H1 (cell line): Measurements from ENCODE around the gene MECP2. TPM values are rescaled to one million over a fixed set of nuclear protein-coding genes. Genes with fewer than 3 reads are reported as not detected.

Source experiments
- CTCF ChIA-PET: fragments of 300-600 bp; sonication (Branson Sonifier 250); formaldehyde crosslinking; loops from one replicate; lab custom pipeline; 2021; ENCODE audit not compliant: partially characterized antibody; lab: Charles Lee
- POLR2A ChIA-PET: fragments of 300-600 bp; sonication (Branson Sonifier 250); formaldehyde crosslinking; loops from one replicate; lab custom pipeline; 2021; ENCODE audit warnings: inconsistent platforms; ENCODE audit not compliant: partially characterized antibody; lab: Charles Lee
- DNase-seq, 2 experiments: peaks; one replicate each; pipeline versions ENCODE4 v3.0.0 to v3.0.0-alpha.2; 2010 to 2022; ENCODE audit warnings: low spot score in 2 of 2, low read depth in 1 of 2, mixed read lengths in 1 of 2
- FAIRE-seq: peaks from 2 replicates; lab custom pipeline; 2011; peaks lifted over from hg19 to GRCh38; lab: Jason Lieb, UNC
- H2AFZ ChIP-seq: 2 replicates; pipeline ENCODE4 v1.8.1; 2012; ENCODE audit warnings: low read length, inconsistent platforms
- H2AK5ac ChIP-seq: 2 replicates; pipeline ENCODE4 v1.6.1; 2013; ENCODE audit warnings: low read depth, low read length
- H2BK120ac ChIP-seq: replicated peaks from 2 replicates; pipeline ENCODE3; 2013; ENCODE audit warnings: low read depth, low read length, inconsistent platforms
- H2BK12ac ChIP-seq: 2 replicates; pipeline ENCODE4 v1.6.1; 2013; ENCODE audit warnings: low read depth, low read length
- H2BK15ac ChIP-seq: 2 replicates; pipeline ENCODE4 v1.6.1; 2013; ENCODE audit warnings: low read length
- H2BK20ac ChIP-seq: 2 replicates; pipeline ENCODE4 v1.6.1; 2013; ENCODE audit warnings: low read length
- H2BK5ac ChIP-seq: 2 replicates; pipeline ENCODE4 v1.6.1; 2013; ENCODE audit warnings: low read depth, low read length
- H3K14ac ChIP-seq: 2 replicates; pipeline ENCODE4 v1.6.1; 2013; ENCODE audit warnings: inconsistent platforms; ENCODE audit not compliant: insufficient read length
- H3K18ac ChIP-seq: 2 replicates; pipeline ENCODE4 v1.6.1; 2013; ENCODE audit warnings: low read length; ENCODE audit errors: extremely low read depth
- H3K23ac ChIP-seq: 2 replicates; pipeline ENCODE4 v1.6.1; 2013; ENCODE audit warnings: inconsistent platforms; ENCODE audit not compliant: insufficient read length
- H3K23me2 ChIP-seq: 2 replicates; pipeline ENCODE4 v1.6.1; 2013; ENCODE audit warnings: low read depth, low read length
- H3K27ac ChIP-seq: 2 replicates; pipeline ENCODE4 v1.6.1; 2011; ENCODE audit warnings: low read depth, low read length, inconsistent platforms
- H3K27me3 ChIP-seq, 4 experiments: replicated peaks in 1 of 4; 1 replicate in 1 of 4; 2 replicates in 3 of 4; pipeline versions ENCODE4 v1.6.1 to v1.8.1; 2011 to 2013; ENCODE audit warnings: low read length in 3 of 4, mild to moderate bottlenecking in 3 of 4, inconsistent platforms in 2 of 4, mixed read lengths in 2 of 4, moderate library complexity in 1 of 4; ENCODE audit not compliant: control insufficient read depth in 3 of 4, insufficient read depth in 3 of 4; ENCODE audit errors: extremely low read depth in 1 of 4
- H3K36me3 ChIP-seq, 4 experiments: 2 replicates each; pipeline versions ENCODE4 v1.6.1 to v1.8.1; 2011 to 2013; ENCODE audit warnings: mild to moderate bottlenecking in 4 of 4, low read length in 3 of 4, moderate library complexity in 2 of 4, control low read depth in 1 of 4, inconsistent platforms in 1 of 4; ENCODE audit not compliant: insufficient read depth in 4 of 4, control insufficient read depth in 2 of 4
- H3K4ac ChIP-seq: replicated peaks from 2 replicates; pipeline ENCODE3; 2013; ENCODE audit warnings: low read length, low read depth, mixed read lengths, inconsistent platforms; ENCODE audit not compliant: insufficient read length
- H3K4me1 ChIP-seq, 4 experiments: replicated peaks in 1 of 4; 1 replicate in 1 of 4; 2 replicates in 3 of 4; pipeline versions ENCODE4 v1.6.1 to v1.8.1; 2011 to 2013; ENCODE audit warnings: low read length in 3 of 4, inconsistent platforms in 2 of 4, mixed read lengths in 1 of 4; ENCODE audit not compliant: insufficient read depth in 4 of 4, control insufficient read depth in 3 of 4
- H3K4me2 ChIP-seq, 2 experiments: 2 replicates each; pipeline versions ENCODE4 v1.6.1 to v1.8.1; 2011 to 2013; ENCODE audit warnings: low read depth in 2 of 2, low read length in 2 of 2, control low read depth in 1 of 2, inconsistent platforms in 1 of 2, mild to moderate bottlenecking in 1 of 2; ENCODE audit not compliant: insufficient read depth in 1 of 2
- H3K4me3 ChIP-seq, 4 experiments: fragments of 200-600, 300-600 bp in 1 of 4; sonication (generic), shearing (Covaris generic), sonication (Bioruptor Twin) in 1 of 4; 2 replicates each; pipeline versions ENCODE4 v1.5.1 to v1.8.1; 2011 to 2016; ENCODE audit warnings: low read length in 4 of 4, low read depth in 3 of 4, control low read depth in 2 of 4, inconsistent platforms in 2 of 4, mild to moderate bottlenecking in 2 of 4, mixed read lengths in 1 of 4, moderate library complexity in 1 of 4; ENCODE audit not compliant: insufficient read depth in 2 of 4; ENCODE audit errors: extremely low read depth in 1 of 4
- H3K56ac ChIP-seq: replicated peaks from 2 replicates; pipeline ENCODE3; 2013; ENCODE audit warnings: low read depth, mild to moderate bottlenecking, mixed read lengths, low read length, inconsistent platforms; ENCODE audit not compliant: insufficient read length
- H3K79me1 ChIP-seq: 2 replicates; pipeline ENCODE4 v1.6.1; 2013; ENCODE audit warnings: low read depth, low read length, control low read depth
- H3K79me2 ChIP-seq, 2 experiments: 2 replicates each; pipeline versions ENCODE4 v1.6.1 to v1.8.1; 2012 to 2013; ENCODE audit warnings: low read length in 2 of 2, mild to moderate bottlenecking in 2 of 2, inconsistent platforms in 1 of 2; ENCODE audit not compliant: insufficient read depth in 2 of 2, control insufficient read depth in 1 of 2
- H3K9ac ChIP-seq, 4 experiments: replicated peaks in 1 of 4; 1 replicate in 1 of 4; 2 replicates in 3 of 4; pipeline versions ENCODE4 v1.6.1 to v1.8.1; 2011 to 2013; ENCODE audit warnings: low read depth in 3 of 4, low read length in 3 of 4, control low read depth in 2 of 4, mild to moderate bottlenecking in 2 of 4, moderate library complexity in 2 of 4, inconsistent platforms in 1 of 4; ENCODE audit errors: extremely low read depth in 1 of 4
- H3K9me3 ChIP-seq, 2 experiments: 2 replicates each; pipeline versions ENCODE4 v1.6.1 to v1.8.1; 2012 to 2013; ENCODE audit warnings: mild to moderate bottlenecking in 2 of 2, moderate library complexity in 2 of 2, control low read depth in 1 of 2, inconsistent platforms in 1 of 2, low read depth in 1 of 2, low read length in 1 of 2, mixed read lengths in 1 of 2; ENCODE audit not compliant: insufficient read depth in 2 of 2
- H4K20me1 ChIP-seq, 2 experiments: replicated peaks in 1 of 2; 2 replicates each; pipeline versions ENCODE3 to v1.8.1; 2011 to 2013; ENCODE audit warnings: inconsistent platforms in 2 of 2, low read length in 2 of 2, mild to moderate bottlenecking in 1 of 2; ENCODE audit not compliant: insufficient read depth in 2 of 2, control insufficient read depth in 1 of 2
- H4K5ac ChIP-seq: 2 replicates; pipeline ENCODE4 v1.6.1; 2013; ENCODE audit warnings: low read length, low read depth, mixed read lengths, inconsistent platforms; ENCODE audit not compliant: insufficient read length
- H4K8ac ChIP-seq: 2 replicates; pipeline ENCODE4 v1.8.0; 2013; ENCODE audit warnings: mild to moderate bottlenecking, moderate library complexity, low read length, inconsistent platforms; ENCODE audit not compliant: insufficient read depth; ENCODE audit errors: extremely low read depth
- H4K91ac ChIP-seq: replicated peaks from 2 replicates; pipeline ENCODE3; 2013; ENCODE audit warnings: low read length, mixed read lengths, inconsistent platforms; ENCODE audit not compliant: insufficient read length
- ASH2L ChIP-seq: fragments of 200-600, 300-600 bp; sonication (generic); IDR thresholded peaks from one replicate; pipeline ENCODE4 v1.7.1; 2017; ENCODE audit warnings: low read length
- EGR1 ChIP-seq: IDR thresholded peaks from 2 replicates; pipeline ENCODE4 v1.6.1; 2011; ENCODE audit warnings: low read depth, low read length, borderline replicate concordance
- JUND ChIP-seq: IDR thresholded peaks from 2 replicates; pipeline ENCODE4 v1.6.1; 2011; ENCODE audit warnings: mild to moderate bottlenecking, improper control_type of control experiment, low read length
- SIN3A ChIP-seq, 2 experiments: IDR thresholded peaks in 1 of 2; conservative IDR thresholded peaks in 1 of 2; 2 replicates each; pipeline ENCODE4 v1.6.1; 2011 to 2012; ENCODE audit warnings: low read length in 2 of 2, improper control_type of control experiment in 1 of 2, low read depth in 1 of 2, mild to moderate bottlenecking in 1 of 2
- SIRT6 ChIP-seq: IDR thresholded peaks from one replicate; pipeline ENCODE4 v1.7.1; 2012; ENCODE audit warnings: low read length, inconsistent platforms
- SP2 ChIP-seq: IDR thresholded peaks from 2 replicates; pipeline ENCODE4 v1.6.1; 2012; ENCODE audit warnings: mild to moderate bottlenecking, low read length, inconsistent platforms
- TCF12 ChIP-seq: IDR thresholded peaks from 2 replicates; pipeline ENCODE4 v1.6.1; 2011; ENCODE audit warnings: low read depth, mild to moderate bottlenecking, low read length
- WGBS, 2 experiments: shearing (Covaris generic) in 1 of 2; methylation state at CpG; one replicate each; pipeline versions ENCODE4 v1.1.6 to v1.1.7; 2013 to 2015; ENCODE audit warnings: low lambda C conversion rate in 2 of 2, mixed read lengths in 2 of 2, inconsistent platforms in 1 of 2, low coverage in 1 of 2, missing lambda C conversion rate in 1 of 2; ENCODE audit not compliant: insufficient replicate concordance in 2 of 2, insufficient coverage in 1 of 2, insufficient read length in 1 of 2; ENCODE audit errors: extremely low coverage in 1 of 2, missing lambda C conversion rate in 1 of 2; 5-methylcytosine and 5-hydroxymethylcytosine counted together
- polyA plus RNA-seq, 7 experiments: library from polyadenylated mRNA; depleted of rRNA in 3 of 7; stranded (reverse) in 5 of 7; unstranded in 2 of 7; fragments of >200 nt in 5 of 7; fragments of 200-250 nt in 2 of 7; gene quantifications; 1 replicate in 5 of 7; 2 replicates in 1 of 7; 4 replicates in 1 of 7; pipeline versions ENCODE4 v1.2.1 to v1.2.3, GENCODE V29; 2011 to 2013; ENCODE audit warnings: missing spikeins in 2 of 7, mixed read lengths in 2 of 7
- total RNA-seq: library from RNA; stranded (reverse); fragmentation: NEBNext Ultra II Directional; extraction: Animal tissue kit (Norgen Biotek cat#: 25700); gene quantifications from 2 replicates; pipeline ENCODE4 v1.2.1, GENCODE V29; 2021
- TF ChIP-seq, protein P1 (sequence below): IDR thresholded peaks from 2 replicates; pipeline ENCODE4 v1.6.1; 2012; ENCODE audit warnings: inconsistent platforms

The MECP2 gene
- total and polyA plus RNA-seq, 2 of the 8 experiments (the other 6 are each of a cell fraction or from before 2014, with no cell fraction given), result 5.0 to 32.4 TPM

DNA sequence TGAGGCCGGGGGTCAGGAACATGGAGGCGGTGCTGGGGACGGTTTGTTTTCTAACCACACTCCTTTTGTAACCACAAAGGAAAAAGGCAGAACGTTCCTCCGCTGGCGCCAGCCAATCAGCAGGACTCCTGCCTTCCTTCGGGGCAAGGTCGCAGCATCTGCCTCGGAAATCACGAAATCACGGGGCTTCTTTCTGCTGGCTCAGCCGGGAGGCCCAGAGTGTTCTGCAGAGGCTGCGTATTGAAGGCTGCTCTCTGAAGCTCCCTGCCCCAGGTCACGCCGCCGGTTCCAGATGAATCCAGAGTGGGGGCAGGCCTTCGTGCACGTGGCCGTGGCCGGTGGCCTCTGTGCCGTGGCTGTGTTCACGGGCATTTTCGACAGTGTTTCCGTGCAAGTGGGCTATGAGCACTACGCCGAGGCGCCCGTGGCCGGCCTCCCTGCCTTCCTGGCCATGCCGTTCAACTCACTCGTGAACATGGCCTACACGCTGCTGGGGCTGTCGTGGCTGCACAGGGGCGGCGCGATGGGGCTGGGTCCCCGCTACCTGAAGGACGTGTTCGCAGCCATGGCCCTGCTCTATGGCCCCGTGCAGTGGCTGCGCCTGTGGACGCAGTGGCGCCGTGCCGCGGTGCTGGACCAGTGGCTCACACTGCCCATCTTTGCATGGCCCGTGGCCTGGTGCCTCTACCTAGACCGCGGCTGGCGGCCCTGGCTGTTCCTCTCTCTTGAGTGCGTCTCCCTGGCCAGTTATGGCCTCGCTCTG is 115.6 kb downstream of the MECP2 start:
- Histone ChIP-seq H3K9me3 (no peaks in the 10 kb centered on the region), H3K56ac (no peak overlapping the region), H4K91ac (no peak overlapping the region), H2AFZ (no peak overlapping the region), H3K14ac (no peak overlapping the region), H3K23ac (no peak overlapping the region), H3K4me3 (no peak overlapping the region), H3K79me1 (no peaks in the 10 kb centered on the region), H3K36me3 (no peaks in the 10 kb centered on the region), H3K4me1 (peaks cover 0 to 4% (median 0%) of the 10 kb centered on the region in 4 experiments; a peak in 1 of 7 replicates), H2BK5ac (no peak overlapping the region), H3K23me2 (no peaks in the 10 kb centered on the region), H2BK12ac (no peak overlapping the region), H4K5ac (no peak overlapping the region), H3K79me2 (no peaks in the 10 kb centered on the region), H3K4me2 (no peak overlapping the region), H3K27me3 (no peaks in the 10 kb centered on the region), H2BK20ac (no peak overlapping the region), H4K8ac (no peak overlapping the region; the same call in 1 of the 2 replicates), H3K4ac (no peak overlapping the region), H2AK5ac (no peak overlapping the region), H2BK15ac (no peak overlapping the region), H3K27ac (no peak overlapping the region), H3K18ac (no peak overlapping the region), H3K9ac (no peak overlapping the region), H2BK120ac (no peak overlapping the region), H4K20me1 (no peaks in the 10 kb centered on the region)
- FAIRE-seq (no peak), DNase-seq (no peak)
- CTCF ChIA-PET, result interaction anchor here (0.9 to 1.6 kb wide), 3 partner anchors 30 to 37 kb away, joined by 3 read pairs; no protein-coding TSS in a partner anchor
- TF ChIP-seq, protein P1, sequence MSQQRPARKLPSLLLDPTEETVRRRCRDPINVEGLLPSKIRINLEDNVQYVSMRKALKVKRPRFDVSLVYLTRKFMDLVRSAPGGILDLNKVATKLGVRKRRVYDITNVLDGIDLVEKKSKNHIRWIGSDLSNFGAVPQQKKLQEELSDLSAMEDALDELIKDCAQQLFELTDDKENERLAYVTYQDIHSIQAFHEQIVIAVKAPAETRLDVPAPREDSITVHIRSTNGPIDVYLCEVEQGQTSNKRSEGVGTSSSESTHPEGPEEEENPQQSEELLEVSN, result no peak
- no peak for TF ChIP-seq TCF12
- TF ChIP-seq SIN3A (conservative IDR thresholded peaks at IDR 0.05 in 1 of 2, IDR thresholded peaks at IDR 0.05 in 1 of 2; ENCODE audit: low read depth in 1 of 2, low read length in 2 of 2), result no peak
- no peak for TF ChIP-seq SIRT6
- no peak for TF ChIP-seq SP2
- no peak for TF ChIP-seq ASH2L
- no peak for TF ChIP-seq JUND
- peak; percentile 31; the same call in 1 of the 2 replicates for TF ChIP-seq EGR1
- 97% methylated on average over 15 of the region's 52 CpGs; no CpG with 5 or more reads in 1 of the 2 experiments for WGBS, 2 experiments
- POLR2A ChIA-PET, result interaction anchor here (0.9 to 3.2 kb wide), 3 partner anchors 11 to 785 kb away, joined by 3 to 10 read pairs (median 5); partner anchors contain the start of gene HCFC1
